Measurements from ENCODE around the gene MCTP1. TPM values are rescaled to one million over a fixed set of nuclear protein-coding genes. Genes with fewer than 3 reads are reported as not detected.

MCTP1 gene
- polyA plus RNA-seq, 3 donors: 34.4 to 72.9 (median 55.5) TPM

GRCh38 chr5:94810281-94810680 is 474.6 kb downstream of the MCTP1 start:
- Mint-ChIP-seq H3K9me3 (no peaks in the 10 kb centered on the region), H3K36me3 (peaks cover 16 to 21% of the 10 kb centered on the region in 2 donors), H3K27me3 (ENCODE audit: low read depth in 3 of 3) (peaks cover 0 to 1% (median 0%) of the 10 kb centered on the region in 3 donors), H3K27ac (no peak overlapping the region), H3K4me1 (no peaks in the 10 kb centered on the region), H3K4me3 (no peak overlapping the region)
- Histone ChIP-seq H3K9ac (ENCODE audit: insufficient read depth, low read length, poor library complexity, severe bottlenecking) (no peak overlapping the region), H3K4me1 (ENCODE audit: control insufficient read depth in 1 of 2, insufficient read depth in 2 of 2, low read length in 2 of 2) (no peaks in the 10 kb centered on the region), H3K79me2 (ENCODE audit: insufficient read depth, low read length) (no peaks in the 10 kb centered on the region), H3K27me3 (ENCODE audit: control insufficient read depth in 2 of 2, insufficient read depth in 2 of 2, low read length in 2 of 2) (no peaks in the 10 kb centered on the region), H4K20me1 (ENCODE audit: insufficient read depth, low read length) (no peaks in the 10 kb centered on the region), H3K27ac (ENCODE audit: low read depth in 1 of 2, low read length in 2 of 2) (no peak overlapping the region), H3K4me3 (replicated peaks in 1 of 3; ENCODE audit: low read depth in 2 of 3, low read length in 3 of 3) (no peak overlapping the region), H3K4me2 (replicated peaks; ENCODE audit: extremely low read depth, low read length, poor library complexity, severe bottlenecking) (no peak overlapping the region), H2AFZ (ENCODE audit: insufficient read depth, low read depth, low read length, poor library complexity, severe bottlenecking) (no peak overlapping the region), H3K9me3 (replicated peaks in 1 of 2; ENCODE audit: control insufficient read depth in 1 of 2, insufficient read depth in 1 of 2, low read length in 2 of 2) (no peaks in the 10 kb centered on the region), H3K36me3 (replicated peaks in 1 of 2; ENCODE audit: control insufficient read depth in 1 of 2, insufficient read depth in 2 of 2, low read length in 2 of 2) (no peaks in the 10 kb centered on the region)
- DNase-seq: no peak
- intact Hi-C loops (cut with micrococcal nuclease): no loop called here
- TF ChIP-seq CTCF (IDR thresholded peaks at IDR 0.05): no peak

- H3K36me3 Mint-ChIP-seq: peaks cover 17 to 20% of the 10 kb centered on the region in 2 donors
- DNase-seq: no peak
- Histone ChIP-seq H3K9ac (ENCODE audit: insufficient read depth, low read length, poor library complexity, severe bottlenecking) (no peak overlapping the region), H3K4me2 (replicated peaks; ENCODE audit: extremely low read depth, low read length, poor library complexity, severe bottlenecking) (no peak overlapping the region), H2AFZ (ENCODE audit: insufficient read depth, low read depth, low read length, poor library complexity, severe bottlenecking) (no peak overlapping the region), H3K27ac (ENCODE audit: low read depth in 1 of 2, low read length in 2 of 2) (no peak overlapping the region), H3K4me3 (replicated peaks in 1 of 3; ENCODE audit: low read depth in 2 of 3, low read length in 3 of 3) (no peak overlapping the region), H3K27me3 (ENCODE audit: control insufficient read depth in 2 of 2, insufficient read depth in 2 of 2, low read length in 2 of 2) (no peaks in the 10 kb centered on the region), H3K36me3 (replicated peaks in 1 of 2; ENCODE audit: control insufficient read depth in 1 of 2, insufficient read depth in 2 of 2, low read length in 2 of 2) (no peaks in the 10 kb centered on the region), H3K9me3 (replicated peaks in 1 of 2; ENCODE audit: control insufficient read depth in 1 of 2, insufficient read depth in 1 of 2, low read length in 2 of 2) (no peaks in the 10 kb centered on the region), H4K20me1 (ENCODE audit: insufficient read depth, low read length) (no peaks in the 10 kb centered on the region), H3K4me1 (ENCODE audit: control insufficient read depth in 1 of 2, insufficient read depth in 2 of 2, low read length in 2 of 2) (no peaks in the 10 kb centered on the region), H3K79me2 (ENCODE audit: insufficient read depth, low read length) (no peaks in the 10 kb centered on the region)
- H3K4me1 Mint-ChIP-seq: no peaks in the 10 kb centered on the region
- no peaks in the 10 kb centered on the region for H3K27me3 Mint-ChIP-seq (ENCODE audit: low read depth in 3 of 3)
- no peak for TF ChIP-seq CTCF (IDR thresholded peaks at IDR 0.05)
- intact Hi-C loops (cut with micrococcal nuclease): no loop called here
- H3K4me3 Mint-ChIP-seq: no peak overlapping the region
- H3K27ac Mint-ChIP-seq: no peak overlapping the region
- peaks cover 0 to 3% (median 0%) of the 10 kb centered on the region in 7 donors for H3K9me3 Mint-ChIP-seq
Observed at GRCh38 chr5:94808497-94808896, 476.4 kb downstream of the MCTP1 start.
